HT-29 (cell line): Measurements from ENCODE around the gene PSMD3. TPM values are rescaled to one million over a fixed set of nuclear protein-coding genes. Genes with fewer than 3 reads are reported as not detected.

Source experiments
- DNase-seq: peaks from one replicate; pipeline ENCODE4 v3.0.0-alpha.2; 2015; ENCODE audit warnings: low spot score
- total RNA-seq: library from RNA; depleted of rRNA; stranded (reverse); fragments of >200 nt; shearing (Covaris generic); gene quantifications from 2 replicates; pipeline ENCODE4 v1.2.3, GENCODE V29; 2014

The PSMD3 gene
- total RNA-seq, 1 experiment from 2014 or later = 236 TPM

DNA sequence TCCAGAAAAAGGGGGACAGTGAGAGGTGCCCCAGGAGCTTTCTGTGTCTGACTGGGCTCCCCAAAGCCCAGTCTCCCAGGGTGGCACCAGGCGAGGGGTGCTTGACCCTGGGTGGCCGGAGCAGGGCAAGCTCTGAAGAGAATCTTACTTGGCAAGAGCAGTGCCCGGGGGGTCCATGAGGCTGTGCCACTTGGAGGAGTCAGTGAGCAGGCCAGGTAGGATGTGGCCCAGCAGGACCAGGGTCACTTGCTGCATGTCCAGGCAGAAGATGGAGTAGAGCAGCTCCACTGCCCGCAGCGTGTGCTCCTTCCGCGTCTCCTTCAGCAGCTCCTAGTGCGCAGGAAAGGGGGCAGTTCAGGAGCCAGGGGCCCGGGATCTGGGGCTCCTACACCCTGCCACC lies 41.9 kb downstream of the PSMD3 start:
- no peak for DNase-seq

DNA sequence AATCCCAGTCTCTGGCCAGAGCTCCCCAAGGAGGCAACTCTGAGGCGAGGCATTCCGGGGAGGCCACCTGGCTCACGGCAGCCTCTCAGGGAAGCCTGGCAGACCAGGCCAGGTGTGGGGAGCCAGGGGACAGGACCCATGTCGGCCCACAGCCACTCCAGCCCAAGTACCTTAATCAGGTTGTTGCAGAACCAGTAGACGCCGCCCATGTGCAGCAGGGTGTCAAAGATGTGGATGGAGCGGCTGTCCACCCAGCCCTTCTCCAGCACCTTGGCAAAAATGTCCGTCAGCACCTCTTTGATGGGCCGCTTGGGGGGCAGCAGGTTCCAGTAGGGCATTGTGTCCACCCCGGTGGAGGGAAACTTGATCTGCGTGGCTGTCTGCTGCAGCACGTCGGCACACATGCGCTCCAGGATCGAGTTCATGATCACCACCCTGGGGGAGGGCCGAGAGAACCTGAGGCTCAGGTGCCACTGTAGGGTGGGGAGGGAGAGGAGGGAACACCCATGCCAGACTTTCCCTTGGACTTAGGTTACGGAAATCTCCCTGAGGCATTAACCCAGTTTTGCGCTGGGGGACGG lies 42.4 kb downstream of the PSMD3 start:
- peak; percentile 51 for DNase-seq

DNA sequence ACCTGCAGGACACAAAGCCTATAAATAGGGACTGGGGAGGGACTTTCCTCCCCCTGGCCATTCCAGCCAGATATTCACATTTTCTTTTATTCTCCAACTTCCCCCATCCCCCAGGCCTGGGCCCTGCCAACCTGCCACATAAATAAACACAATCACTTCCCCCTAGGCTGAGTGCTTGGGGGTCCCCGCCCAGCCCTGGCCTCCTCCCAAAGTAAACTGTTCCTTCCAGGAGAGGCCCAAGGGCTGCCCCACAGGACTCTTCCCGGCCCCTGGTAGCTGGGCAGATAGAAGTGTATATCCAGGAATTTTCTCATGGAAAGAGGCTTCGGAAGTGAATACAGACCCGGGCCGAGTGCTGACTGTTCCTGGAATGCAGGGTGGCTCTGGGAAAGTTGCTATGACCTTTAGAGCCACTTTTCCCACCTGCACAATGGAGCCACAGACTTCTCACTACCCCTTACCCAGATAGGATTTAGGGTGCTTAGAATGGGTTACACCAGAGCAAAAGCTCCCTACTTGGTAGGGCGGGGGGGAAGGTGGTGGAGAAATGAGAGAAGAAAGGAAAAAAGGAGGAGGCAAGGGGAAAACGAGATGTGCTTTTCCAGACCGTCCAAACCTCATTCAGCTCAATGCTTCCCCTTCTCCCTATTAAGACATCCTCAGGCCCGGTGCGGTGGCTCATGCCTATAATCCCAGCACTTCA lies 43.1 kb downstream of the PSMD3 start:
- DNase-seq = peak; percentile 59

DNA sequence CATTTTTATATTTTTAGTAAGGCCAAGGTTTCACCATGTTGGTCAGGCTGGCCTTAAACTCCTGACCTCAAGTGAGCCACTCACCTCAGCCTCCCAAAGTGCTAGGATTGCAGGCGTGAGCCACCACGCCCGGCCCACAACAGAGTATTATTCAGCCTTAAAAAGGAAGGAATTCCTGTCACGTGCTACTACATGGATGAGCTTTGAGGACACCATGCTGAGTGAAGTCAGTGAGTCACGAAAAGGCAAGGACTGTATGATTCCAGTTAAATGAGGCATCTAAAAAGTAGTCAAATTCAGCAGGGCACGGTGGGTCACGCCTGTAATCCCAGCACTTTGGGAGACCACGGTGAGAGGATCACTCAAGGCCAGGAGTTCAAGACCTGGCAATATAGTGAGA lies 44.3 kb downstream of the PSMD3 start:
- DNase-seq = no peak

DNA sequence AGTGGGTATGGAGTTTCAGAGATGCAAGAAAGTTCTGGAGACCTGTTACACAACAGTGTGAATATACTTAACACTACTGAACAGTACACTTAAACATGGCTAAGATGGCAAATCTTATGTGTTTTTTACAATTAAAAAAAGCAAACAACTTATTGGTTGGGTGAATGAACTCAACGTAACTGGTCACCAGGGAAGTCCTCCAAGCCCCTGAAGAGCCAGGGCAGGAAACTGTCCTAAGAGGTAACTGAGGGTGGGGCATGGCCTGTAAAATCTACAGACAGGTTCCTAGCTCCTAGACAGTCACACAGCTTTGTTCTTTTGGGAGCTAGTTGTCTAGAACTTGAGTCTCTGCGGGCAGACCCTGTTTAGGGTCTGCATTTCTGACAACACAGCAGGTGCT lies 45.0 kb downstream of the PSMD3 start:
- DNase-seq = no peak

DNA sequence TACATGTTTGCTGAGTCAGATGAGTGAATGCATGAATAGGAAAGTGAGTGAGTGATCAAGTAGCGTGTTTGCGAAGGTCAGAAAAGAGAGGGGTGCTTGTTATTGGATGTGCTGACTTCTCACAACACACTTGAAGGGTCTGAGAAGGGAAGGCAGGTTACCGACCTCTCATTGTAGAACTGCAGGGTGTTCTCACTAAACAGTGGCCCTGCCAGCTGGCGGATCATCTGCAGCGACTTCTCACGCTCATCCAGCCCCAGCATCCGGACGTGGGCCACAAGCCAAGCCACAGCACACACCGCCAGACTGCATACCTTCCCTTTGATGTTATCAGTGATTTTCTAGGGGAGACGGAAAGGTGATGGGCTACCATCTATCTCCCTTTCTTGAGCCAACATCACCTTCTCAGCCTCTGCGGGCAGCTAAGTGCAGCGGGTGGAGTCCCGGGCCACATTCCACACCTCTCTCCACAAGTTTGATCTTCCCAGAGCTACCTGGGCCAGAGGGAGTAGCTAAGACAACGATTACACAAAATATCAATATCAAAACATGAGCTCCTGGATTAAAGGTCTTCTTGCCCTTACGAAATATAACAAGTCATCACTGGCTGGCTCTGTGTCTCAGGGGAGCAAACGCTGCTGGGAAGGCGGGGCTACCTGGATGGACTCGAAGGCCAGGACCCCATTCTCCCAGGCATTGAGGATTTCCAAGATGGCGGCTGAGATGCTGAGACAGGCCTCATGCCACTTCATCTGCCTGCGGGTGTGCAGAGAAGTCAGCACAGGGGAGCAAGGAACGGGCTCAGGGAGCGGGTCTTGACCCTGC lies 45.6 kb downstream of the PSMD3 start:
- DNase-seq = peak; percentile 77

DNA sequence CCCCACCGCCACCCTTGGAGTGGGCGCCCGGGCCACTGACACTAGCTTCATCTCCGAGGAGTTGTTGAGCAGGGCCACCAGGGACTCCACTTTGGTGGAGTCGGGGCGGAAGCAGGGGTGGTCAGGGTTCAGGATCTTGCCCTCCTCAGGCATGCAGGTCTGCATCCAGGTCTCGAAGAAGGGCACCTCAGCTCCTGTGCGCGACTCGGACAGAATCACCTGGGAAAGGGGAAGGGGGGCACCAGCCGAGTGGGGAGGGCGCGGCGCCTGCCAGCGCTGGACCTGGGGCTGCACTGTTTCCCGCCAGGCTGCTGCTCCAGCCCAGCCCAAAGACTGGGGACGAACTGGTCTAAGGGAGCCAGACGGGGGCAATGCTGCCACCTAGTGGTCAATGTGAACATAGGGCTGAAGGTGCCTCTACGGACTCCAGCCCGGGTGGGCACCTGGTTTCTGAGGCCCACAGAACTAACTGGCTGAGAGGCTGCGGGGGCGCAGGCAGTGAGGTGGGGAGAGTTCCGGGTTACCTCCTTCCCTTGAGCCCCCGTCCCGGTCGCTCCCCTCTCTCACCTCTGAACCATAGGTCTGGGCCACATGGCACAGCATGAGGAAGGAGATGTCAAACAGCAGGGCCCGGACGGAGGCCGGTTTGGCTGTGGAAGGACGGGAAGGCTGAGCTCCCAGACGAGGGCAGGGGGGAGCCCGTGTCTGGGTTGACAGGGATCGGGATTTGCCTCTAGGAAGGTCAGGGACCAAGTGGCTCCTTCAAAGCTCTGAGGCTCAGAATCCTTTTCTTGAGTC lies 46.4 kb downstream of the PSMD3 start:
- DNase-seq = peak; percentile 95

DNA sequence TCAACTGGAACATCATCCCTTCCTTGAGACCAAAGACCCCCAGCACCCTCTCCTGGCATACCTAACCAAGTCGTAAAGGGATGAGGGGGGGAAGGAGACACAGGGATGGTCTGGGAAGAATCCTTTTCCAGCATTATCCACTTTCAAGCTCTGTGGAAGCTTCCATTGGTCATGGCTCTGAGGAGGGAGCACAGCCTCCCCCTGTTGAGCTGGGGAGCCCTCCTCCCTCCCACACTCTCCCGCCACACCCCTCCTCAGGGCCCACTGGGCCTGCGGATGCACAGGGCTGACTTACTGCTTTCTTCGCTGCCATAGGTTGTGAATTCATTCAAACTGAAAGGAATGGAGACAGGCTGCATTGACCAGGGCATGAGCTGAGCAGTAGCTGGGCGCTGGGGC lies 47.0 kb downstream of the PSMD3 start:
- no peak for DNase-seq

DNA sequence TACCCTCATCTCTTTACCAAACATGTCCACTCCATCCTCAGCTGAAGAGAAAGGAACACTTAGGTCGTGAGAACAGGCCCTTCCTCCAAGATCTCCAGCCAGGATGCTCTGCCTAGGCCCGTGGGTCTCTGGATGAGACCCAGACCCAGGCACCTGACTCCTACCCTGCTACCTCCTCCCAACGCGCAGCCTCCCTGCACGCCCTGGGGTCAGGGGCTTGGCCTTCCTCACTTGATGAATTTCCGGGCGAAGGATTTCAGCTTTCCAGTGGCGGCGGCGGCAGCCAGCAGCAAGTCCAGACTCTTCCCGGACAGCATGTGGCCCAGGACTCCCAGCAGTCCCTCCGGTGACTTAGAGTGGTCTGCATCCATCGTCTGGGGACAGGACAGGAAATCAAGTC lies 48.0 kb downstream of the PSMD3 start:
- no peak for DNase-seq

DNA sequence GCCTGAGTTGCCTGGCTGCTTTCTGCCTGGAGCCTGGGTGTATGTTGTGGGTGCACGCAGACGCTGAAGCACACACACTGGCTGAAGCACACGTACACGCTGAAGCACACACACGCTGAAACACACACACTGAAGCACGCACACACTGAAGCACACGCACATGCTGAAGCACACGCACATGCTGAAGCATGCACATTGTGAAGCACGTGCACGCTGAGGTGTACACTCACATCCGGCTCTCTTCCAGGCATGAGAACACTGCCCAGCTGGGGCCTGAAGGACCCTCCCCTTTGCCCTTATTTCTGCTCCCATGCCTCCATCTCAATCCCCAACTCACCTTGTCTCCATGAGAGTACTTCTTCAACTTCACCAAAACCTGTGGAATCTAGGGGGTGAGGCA lies 51.1 kb downstream of the PSMD3 start:
- no peak for DNase-seq

DNA sequence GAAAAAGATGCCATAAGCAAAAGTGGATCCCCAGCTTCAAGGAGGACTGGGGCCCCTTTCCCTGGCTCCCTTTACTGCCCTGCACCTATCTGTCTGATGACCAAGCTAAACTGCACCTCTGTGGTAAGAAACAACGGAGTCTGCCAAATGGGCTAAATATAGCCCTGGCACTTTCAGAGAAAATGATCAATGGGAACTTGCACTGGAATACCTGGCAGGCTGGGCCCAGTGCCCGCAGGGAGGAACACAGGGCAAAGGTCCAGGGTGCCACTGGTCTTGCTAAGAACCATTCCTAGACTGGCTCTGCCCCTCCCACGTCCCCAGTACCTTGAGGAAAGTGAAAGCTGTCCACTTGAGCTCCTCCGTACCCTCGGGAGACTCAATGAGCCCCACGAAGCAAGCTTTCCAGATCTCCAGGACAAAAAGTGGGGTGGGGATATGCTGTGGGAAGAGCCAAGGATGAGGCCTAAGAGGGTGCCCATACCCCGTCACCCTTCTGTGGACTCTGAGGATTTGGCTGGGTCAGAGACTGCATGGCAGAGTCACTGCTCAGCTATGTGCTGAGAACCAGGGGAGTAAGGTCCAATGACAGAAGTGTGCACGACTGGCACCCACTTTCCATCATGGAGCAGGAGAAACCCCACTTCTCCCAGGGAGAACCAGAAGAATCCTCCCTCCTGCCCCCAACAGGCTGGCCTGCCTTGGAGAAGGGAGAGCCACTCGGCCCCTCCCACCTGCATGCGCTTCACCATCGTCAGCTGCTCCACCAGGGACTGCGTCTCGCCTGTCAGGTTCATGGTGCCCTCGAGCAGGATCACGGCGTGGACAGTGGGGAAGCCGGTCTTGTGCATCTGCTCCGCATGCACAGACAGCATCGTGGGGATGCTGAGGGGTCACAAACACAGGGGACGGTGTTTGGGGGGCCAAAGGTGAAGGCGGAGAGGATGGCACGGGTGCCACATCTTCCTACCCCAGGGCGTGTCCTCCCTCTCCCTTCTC lies 52.0 kb downstream of the PSMD3 start:
- DNase-seq = peak; percentile 51

DNA sequence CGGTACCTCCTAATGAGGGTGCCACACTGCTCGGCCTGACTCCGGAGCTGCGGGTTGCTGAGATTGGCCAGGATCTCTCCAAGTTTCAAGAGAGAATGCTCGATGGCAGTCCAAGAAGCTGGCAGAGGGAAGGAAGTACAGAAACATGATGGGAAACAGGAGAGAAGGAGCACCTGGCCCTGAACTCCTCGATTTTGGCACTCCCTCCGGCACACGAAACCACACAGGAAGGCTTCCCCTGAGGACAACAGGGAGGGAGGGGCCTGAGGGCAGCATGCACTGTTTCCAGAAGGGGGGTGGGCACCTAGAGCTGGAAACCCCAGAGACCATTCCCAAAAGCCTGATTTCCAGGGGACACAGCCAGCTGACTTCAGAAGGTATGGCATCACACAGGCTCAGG lies 52.7 kb downstream of the PSMD3 start:
- no peak for DNase-seq

DNA sequence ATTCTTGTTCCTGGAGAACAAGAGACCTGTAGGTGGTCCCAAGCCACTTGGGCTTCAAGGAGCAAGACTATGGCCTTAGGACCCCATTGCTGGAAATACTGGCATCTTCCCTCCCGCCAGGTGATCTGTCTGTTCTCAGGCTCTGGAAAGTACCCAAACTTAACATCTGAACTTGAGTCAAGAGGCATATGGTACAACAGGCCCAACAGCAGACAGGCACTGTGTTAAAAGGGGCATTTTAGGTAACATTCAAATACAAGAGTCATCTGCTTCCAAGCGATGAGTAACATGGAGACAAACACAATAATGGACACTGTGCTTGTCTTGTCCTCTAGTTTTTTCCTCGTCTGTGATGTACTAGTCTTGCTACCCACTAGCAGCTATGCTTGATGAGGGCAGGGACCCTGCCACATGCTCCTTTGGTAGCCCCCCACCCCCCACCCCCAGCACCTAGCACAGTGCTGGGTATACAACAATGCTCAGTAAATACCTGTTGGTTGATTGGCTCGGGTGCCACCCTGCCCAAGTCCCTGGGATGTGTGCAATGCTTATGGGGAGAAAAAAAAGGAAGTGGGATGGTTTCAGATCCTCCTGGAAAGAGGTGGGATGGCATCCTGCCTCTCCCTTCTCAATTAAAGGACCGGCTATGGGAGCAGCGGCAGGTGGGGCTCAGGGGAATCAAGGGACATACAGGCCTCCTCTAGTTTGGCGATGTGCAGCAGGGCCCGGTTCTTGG lies 54.0 kb downstream of the PSMD3 start:
- no peak for DNase-seq

DNA sequence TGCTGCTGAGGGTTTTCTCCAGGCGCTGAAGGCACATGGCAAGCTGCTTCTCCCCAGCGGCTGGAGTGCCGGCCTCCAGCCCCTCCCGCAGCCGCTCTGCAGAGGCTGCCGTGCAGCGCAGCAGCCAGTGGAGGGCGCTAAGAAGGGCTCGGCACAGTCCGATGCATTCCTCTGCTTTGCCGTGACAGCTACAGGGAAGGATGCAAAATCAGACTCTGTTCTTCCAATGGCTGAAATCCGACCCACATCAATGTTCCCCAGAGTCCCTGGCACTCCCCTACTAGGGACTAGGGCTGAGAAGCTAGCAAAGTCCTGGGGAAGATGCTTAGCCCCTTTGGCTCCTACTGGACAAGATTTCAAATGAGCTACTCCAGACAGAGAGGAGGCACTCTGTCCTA lies 54.6 kb downstream of the PSMD3 start:
- peak; percentile 70 for DNase-seq

DNA sequence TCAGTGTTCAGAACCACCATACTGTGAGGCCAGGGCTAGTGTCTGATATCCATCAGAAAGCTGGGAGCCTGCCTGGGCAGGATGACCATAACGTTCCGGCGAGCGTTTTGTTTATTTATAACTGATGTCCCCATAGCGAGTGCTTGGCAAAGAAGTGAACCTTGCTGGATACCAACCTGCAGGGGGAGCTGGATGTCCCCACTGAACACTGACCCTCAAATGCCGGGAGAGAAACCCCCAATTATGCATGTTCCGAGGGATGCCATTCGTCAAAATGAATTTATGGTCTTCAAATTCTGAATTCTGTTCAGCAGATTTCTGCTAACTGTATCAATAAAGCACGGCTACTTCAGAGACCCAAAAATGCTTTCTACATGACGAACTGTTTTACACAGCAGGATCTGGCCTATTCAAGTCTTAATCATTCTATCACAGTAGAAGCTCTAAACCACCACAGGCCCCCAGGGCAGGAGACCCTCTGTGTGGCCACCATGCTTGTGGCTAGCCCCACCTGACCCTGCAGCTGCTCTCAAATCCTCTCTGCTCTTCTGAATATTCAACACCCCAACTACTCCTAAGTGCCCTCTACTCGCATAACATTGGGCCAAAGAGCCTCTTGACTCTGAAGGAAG lies 58.4 kb downstream of the PSMD3 start:
- DNase-seq = peak; percentile 72

DNA sequence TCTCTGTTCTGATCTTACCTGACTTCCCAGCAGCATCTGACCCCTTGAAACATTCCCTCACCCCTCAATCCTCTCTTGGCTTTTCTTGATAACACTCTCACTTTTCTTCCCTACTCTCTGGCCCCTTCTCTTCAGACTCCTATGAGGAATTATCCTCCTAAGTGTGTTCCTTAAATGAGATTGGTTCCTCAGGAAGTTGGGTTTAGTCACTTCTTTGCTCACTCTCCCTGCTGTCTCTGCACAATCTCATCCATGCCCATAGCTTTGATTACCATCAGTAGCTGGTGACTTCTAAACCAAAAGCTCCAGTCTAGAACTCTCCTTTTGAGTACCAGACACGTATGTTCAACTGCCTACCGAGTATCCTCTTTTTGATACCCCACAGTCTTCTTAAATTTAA lies 60.6 kb downstream of the PSMD3 start:
- no peak for DNase-seq
